ENCODE data around the gene CWC27.
A peak's percentile ranks its signal among the peaks of the same experiment; 100 is the strongest.

Gene CWC27, protein sequence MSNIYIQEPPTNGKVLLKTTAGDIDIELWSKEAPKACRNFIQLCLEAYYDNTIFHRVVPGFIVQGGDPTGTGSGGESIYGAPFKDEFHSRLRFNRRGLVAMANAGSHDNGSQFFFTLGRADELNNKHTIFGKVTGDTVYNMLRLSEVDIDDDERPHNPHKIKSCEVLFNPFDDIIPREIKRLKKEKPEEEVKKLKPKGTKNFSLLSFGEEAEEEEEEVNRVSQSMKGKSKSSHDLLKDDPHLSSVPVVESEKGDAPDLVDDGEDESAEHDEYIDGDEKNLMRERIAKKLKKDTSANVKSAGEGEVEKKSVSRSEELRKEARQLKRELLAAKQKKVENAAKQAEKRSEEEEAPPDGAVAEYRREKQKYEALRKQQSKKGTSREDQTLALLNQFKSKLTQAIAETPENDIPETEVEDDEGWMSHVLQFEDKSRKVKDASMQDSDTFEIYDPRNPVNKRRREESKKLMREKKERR

DNA sequence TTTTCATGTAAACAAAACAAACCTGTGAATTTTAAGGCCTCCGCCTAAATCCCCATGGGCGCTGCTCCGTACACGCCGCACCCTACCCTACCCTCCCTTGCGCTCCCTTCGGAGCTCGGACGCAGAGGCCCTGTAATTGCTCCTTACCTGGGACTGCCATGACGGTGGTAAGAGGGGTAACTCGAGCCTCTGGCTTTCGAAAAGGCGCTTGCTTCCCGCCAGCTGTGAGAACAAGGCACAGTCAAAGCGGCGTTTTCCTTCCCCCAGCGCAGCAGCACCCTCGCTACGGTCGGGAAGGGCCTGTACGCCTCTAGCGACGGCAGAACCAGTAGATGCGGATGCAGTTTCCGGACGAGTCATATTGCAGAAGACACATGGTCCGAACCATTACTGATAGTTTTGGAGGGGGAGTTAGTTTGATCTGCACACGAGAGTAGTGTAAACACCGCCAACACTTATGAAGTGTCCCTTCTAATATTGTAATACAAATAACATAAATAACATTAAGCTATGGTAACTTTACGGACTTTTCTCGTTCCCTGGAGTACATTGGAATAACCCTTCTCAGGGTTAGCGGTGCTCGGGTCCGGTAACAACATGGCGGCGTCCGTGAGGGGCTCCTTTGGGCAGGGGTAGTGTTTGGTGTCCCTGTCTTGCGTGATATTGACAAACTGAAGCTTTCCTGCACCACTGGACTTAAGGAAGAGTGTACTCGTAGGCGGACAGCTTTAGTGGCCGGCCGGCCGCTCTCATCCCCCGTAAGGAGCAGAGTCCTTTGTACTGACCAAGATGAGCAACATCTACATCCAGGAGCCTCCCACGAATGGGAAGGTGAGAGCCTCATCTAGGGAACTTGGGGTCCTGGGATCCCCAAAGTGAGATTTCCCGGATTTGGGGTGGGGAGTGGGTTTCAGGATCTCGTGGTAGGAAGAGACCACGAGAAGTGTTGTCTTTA lies at the start of gene CWC27, which contains the start of gene SREK1IP1:
TSS of gene CWC27 (plus strand) at position 573 of the 955 bp plus-strand sequence. CDS start at position 790, 217 bp downstream.
TSS of gene SREK1IP1 (minus strand) at position 334 of the 955 bp plus-strand sequence. CDS start at position 160, 174 bp downstream.
- peak; percentile 93 for DNase-seq (ENCODE audit: low spot score)

DNA sequence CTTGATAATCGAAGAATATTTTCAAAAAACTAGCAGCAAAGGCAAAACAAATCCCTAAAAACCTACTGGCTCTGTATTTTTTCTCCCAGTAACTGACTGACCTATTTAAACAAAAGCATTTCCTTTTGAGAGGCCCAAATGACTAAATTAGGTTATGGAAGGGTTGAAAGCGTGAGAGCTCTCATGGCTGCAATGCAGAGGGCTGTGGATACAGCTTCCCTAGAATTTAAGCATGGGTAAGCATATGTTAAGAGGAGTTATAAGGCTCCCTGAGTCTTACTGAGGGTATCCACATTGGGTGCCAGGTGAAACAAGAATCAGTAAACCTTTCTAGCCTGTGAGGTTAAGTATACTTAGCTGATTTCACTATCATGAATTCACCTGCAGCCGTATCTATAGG lies 46.1 kb upstream of the CWC27 start:
- no peak for DNase-seq (ENCODE audit: low spot score)

DNA sequence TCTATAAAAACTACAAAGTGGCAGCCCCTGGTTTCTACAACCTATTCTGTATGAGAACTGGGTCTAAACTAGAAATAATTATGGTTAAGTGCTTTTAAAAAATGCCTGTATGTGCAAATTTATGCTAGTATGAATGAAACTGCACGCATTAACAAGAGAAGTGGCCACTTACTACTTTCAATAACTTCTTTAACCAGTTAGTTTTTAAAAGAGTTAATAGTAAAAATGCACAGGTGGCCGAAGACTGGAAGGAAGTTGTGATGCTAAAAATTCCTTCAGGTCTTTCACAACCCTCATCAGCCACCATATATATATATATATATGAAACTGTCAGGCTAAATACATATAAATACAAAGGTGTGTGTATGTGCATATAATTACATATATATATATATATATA lies 41.6 kb upstream of the CWC27 start:
- no peak for DNase-seq (ENCODE audit: low spot score)

DNA sequence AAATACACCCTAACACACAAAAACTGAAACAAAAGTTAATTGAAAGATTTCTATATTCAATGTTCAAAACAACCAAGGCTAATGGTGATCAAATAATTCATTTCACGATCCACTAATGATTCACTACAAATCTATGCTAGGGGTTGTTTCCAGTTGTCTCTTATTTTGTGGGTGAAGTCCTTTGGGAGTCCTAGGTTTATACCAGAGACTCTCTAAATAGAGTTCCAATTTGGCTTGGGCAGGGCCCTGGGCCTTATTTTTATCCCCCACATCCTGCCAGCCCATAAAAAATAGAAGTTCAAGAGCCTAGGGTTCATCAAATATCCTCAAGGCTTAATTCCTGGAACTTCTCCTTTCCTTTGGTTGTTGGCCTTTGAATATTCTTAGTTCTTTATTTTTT lies 26.3 kb upstream of the CWC27 start:
- DNase-seq (ENCODE audit: low spot score): no peak

DNA sequence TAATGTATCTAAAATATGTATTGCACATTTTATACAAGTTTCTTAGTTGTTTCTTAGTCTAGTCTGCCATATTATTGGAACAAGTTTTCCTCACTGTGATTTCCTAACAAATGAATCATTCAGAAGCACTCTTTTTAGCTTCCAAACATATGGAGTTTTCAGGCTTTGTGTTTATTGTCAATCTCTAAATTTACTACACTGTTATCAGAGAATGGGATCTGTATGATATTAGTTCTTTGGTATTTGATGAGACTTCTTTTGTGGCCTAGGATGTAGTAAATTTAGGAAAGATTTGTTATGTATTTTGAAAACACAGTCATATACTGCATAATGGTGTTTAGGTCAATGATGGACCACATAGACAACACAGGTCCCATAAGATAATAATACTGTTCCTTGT lies 25.9 kb upstream of the CWC27 start:
- DNase-seq (ENCODE audit: low spot score): no peak

DNA sequence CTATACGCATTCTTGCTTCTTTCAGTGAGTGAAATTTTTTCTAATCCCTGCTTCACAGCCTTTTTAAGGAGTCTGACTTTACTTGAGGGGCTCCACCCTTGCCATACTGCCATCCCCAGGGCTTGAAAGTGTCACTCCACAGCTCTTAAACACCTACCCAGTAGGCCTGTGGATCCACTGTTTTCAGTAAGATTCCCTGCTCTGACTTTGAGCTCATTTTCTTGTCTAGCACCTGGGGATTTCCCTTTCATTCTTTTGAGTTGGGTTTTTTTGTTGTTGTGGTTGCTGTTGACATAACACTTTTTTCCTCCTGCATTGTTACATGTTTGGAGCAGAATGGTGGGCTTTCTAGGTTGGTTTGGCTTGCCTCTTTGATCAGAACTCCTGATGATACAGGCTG lies 23.8 kb upstream of the CWC27 start:
- no peak for DNase-seq (ENCODE audit: low spot score)

DNA sequence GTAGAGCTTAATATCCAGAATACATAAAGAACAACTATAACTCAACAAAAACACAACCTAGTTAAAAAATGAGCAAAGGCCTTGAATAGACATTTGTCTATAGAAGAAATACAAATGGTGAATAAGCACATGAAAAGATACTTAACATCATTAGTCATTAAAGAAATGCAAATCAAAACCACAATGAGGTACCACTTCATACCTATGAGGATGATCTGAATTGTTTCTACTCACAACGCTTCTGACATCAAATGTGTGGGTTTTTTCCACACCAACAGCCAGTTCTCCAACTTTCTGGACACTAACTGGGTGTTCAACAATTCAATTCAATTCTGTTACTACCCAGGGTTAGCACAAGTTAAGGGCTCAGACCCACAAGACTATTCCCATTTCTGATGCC lies 22.3 kb upstream of the CWC27 start:
- DNase-seq (ENCODE audit: low spot score): no peak

DNA sequence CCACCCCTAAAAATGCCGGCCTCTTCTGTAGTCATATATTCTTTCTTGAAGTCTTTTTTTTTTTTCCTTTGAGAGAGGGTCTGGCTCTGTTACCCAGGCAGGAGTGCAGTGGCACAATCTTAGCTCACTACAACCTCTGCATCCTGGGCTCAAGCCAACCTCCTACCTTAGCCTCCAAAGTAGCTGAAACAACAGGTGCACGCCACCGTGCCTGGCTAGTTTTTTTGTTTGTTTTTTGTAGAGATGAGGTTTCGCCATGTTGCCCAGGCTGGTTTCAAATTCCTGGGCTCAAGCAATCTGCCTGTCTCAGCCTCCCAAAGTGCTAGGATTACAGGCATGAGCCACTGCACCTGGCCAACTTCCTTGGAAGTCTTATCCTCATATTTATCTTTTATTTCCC lies 19.3 kb upstream of the CWC27 start:
- DNase-seq (ENCODE audit: low spot score): no peak

DNA sequence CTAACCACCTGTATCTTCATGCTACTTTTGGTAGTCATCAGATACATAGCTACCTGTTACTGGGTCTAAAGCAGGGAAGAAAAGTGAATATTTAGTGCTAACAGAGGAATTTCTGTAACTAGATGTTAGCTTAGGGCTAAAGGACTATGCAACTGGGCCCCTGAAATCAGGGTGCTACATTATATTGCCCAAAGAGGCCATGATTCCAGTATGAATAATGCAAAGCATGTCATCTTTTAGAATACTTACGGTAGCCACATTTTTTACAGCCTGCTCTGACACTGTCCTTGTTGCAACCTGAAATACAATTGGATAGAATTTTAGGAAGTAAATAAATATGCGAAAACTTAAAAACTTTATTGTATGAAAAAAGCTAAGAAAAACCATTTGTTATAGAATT lies 14.7 kb upstream of the CWC27 start:
- no peak for DNase-seq (ENCODE audit: low spot score)

DNA sequence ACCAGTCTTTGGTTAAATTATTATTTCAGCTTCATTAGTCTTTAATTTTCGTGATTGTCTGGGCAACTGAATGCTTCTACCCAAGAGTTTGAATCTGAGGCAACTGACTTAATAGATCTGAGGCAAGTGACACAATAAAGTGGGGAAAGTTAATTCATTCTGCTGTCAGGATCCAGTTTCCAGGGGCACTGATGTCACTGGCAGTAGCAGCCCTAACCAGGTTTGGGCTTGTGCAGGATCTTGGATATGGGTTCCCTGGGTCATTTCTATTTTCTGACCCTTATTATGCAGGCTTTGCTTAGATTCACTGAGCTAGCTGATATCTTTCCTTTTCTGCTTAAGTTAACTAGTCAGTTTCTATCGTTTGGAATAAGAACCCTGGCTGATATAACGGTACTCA lies 9.8 kb upstream of the CWC27 start:
- DNase-seq (ENCODE audit: low spot score): no peak

DNA sequence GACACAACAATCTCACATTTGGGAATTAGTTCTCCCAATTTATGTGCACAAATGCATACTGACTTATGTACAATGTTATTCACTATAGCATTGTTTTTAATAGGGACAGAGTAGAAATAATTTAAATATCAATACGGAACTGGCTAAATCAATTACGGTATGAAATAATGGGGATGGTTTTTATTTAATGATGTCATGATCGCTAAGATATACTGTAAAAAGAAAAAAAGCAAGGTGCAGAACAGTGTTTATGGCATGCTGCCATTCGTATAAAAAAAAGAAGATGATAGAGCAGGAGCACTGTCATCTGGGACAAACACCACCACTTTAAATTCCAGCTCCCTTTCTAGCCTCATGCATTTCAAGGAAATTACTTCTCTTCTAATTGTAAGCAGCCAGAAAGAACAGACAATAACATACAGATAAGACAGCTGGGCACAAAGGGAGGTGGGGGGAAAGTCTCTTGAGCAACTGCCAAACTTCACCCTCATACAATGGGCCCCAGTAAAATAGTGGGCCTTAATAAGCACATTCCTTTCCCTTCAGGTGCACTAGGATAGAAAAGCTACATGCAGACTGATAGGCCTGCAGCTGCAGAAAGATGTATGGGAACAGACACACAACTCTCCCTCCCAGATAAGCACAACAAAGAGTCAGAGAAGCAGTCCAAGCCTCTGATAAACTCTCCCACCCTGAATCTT lies 8.6 kb upstream of the CWC27 start:
- DNase-seq (ENCODE audit: low spot score): no peak

DNA sequence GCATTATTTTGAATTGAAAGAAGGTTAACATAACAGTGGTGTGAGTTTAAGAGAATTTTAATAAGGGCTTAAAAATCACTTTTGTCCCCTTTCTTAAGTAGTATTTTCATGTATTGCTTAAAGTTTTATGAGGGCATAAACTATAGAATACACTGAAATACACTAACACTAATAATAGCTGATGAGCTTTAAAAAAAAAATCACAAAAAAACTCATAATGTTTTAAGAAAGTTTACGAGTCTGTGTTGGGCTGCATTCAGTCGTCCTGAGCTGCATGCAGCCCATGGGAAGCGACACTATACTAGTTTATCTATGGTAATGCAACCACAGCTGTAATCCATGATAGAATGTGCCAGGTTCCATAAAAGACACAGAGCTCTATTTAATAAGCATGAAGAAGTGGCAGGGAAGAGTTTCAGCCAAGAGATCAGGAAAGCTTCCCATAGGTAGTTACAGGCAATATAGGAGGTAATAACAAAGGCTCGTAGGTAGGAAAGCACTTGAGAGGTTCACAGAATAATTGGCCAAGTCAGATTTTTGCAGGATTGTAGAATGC lies 4.7 kb upstream of the CWC27 start:
- DNase-seq (ENCODE audit: low spot score): no peak

DNA sequence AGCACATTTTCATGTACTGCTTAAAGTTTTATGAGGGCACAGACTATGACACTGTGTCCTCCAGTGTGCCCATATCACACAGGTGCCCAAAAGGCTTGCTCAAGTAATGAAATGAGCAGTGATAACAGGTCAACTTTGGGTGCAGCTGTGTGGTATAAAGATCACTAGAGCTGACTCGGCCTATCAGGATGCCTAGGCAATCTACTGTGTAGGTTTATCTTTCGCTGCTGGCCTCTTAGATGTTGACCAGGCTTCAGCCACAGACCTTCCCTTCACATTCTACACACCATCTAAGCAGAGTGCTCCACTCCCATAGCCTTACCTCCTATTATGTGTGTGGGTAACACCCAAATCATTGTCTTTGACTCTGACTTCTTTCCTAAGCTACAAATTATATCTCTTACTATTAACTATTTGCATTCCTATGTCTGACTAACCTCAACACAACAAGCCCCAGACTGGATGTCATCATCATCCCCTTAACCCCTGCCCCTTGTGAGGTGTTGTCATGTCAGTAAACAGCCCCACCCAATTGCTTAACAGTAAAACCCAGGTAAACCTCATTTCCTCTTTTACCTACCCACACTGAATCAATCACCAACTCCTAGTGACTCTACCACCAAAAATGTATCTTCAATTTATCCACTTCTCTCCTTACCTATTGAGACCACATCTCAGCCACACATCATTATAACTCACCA lies 2.8 kb upstream of the CWC27 start:
- DNase-seq (ENCODE audit: low spot score): no peak

DNA sequence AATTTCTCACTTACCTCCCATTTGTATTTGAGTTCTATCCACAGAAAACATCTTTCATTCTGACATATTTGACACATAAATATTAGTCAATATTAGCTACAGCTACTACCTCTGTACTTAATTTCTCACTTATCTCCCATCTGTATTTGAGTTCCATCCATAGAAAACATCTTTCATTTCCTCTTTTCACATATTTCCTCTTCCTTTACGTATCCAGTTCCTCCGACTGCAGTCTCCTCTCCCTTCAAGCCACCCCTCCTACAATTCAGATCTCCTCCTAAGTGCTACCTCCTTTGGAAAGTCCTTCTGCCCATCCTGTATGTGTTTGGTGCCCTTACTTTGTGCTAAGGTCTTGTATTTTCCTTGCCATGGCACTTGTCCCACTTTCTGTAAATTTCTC lies 1.8 kb upstream of the CWC27 start:
- DNase-seq (ENCODE audit: low spot score): no peak

DNA sequence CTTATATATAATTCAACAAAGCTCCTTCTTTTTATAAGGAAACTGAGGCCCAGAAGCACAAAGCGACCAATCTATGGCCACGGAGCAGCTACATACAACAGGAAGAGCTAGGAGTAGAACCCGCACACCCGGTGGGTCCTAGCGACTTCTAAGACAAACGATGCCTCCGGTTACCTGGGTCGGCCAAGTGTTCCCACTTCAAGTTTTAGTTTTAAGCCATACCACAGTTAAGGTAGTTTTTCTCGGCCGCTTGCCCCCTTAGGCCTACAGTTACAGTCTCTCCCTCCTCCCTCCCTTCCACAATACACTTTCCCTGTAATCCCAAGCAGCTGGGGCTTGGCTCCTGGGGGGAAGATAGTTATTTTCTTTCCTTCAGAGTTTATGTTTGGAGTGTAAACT lies 772 bp upstream of the CWC27 start:
- DNase-seq (ENCODE audit: low spot score): peak; percentile 49

DNA sequence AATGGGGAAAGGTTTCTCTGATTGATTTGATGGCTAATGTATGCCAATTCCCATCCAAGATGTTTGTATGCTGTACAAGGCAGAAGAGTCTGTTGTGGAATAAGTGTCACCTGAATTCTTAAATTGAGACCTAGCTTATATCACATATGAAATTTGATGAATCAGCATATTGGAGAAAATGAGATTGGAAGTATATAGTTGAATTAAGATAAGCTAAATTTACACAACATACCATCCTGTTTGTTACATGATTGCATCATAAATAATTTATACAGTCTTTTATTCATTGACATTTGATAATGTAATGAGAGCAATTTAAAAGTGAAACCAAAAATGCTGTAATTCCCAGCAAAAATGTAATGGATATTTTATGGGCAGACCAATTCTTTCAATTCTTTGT lies 1.1 kb downstream of the CWC27 start:
- DNase-seq (ENCODE audit: low spot score): no peak

DNA sequence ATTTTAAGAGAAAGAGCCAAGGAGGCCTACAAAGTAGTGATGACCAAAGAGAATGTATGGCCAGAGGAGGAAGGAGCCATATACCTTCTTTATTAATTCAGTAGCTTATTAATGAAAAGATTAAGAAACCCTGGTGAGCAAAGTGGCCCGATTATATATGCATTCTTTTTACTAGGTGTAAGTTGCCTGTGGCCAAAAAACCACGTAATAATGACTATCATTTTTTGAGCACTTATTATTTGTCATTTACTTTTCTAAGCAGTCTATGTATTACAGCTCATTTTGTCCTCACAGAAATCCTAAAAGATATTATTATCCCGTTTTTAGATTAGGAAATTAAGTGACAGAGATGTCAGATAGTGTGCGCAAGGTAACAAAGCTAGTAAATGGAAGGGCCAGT lies 3.0 kb downstream of the CWC27 start:
- no peak for DNase-seq (ENCODE audit: low spot score)

DNA sequence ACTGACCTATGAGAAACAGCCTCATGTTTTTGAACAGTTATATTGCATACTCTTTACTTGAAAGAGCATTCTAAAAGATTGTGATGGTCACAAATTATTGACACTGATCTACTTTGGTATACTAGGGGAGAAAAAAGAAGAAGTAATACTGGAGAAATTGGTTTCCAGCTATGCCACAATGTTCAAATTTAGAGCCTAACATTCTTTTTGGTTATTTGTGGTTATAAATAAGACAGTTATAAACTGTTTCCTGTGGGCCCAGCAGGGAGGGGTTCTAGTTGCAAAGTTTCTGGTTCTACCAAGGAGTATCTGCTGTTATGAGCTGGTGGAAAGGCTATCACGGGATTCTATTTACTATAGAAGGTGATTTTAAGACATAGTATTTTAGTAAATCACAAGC lies 4.8 kb downstream of the CWC27 start:
- DNase-seq (ENCODE audit: low spot score): no peak

DNA sequence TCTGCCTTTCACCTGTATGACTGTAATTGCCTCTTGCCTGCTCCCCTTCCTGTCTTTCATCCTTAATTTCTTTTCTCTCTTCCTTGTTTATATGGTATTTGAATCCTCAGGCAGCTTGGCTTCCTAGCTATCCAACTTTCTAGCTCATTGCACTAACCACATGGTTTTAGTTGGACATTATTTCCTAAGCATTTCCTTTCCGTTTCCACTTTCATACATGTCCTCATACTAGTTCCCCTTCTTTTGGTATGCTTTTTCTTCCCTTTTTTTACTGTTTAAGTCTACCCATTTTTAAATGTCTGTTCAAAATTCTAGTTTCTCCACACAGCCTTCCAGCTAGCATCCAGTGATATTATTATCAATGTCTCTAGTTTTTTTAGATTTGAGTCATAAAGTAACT lies 6.6 kb downstream of the CWC27 start:
- DNase-seq (ENCODE audit: low spot score): no peak

DNA sequence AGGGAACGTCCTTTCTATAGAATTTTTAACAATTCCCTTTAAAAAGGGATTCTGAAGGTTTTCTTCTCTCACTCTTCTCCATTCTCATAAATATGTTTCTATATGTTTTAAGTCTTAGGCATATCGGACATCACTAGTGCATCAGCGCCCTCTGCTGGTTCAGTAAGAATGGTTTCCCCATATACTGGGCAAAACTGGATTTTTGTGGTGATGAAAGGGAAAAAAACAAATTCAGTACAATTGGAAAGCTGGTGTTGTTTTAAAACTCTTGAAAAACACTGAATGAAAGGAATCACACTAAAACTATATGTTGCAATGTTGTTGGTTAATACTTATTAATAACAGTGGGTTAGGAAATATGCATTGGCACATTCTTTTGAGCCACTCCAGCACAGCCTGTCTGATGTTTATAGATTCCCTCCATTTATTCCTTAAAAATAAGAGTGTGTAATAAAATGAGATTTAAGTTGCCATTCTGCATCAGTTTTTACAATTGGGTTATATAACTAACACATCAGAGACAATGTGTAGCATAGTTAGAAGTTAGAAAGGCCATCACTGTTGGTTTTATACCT lies 15.8 kb downstream of the CWC27 start:
- DNase-seq (ENCODE audit: low spot score): peak; percentile 82

DNA sequence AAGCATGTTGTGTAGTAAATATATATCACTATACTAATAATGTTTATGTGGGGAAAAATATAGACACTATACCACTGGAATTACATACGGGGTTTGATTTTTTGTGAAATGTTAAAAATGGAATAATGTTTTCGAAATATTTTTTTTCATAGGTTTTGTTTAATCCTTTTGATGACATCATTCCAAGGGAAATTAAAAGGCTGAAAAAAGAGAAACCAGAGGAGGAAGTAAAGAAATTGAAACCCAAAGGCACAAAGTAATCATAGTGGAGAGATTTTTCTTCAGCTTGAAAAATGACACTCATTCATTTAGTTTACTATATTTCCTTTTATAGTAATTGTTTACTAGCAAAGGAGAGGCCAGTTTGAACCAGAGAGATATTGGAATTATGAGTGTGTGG lies 17.6 kb downstream of the CWC27 start:
- DNase-seq (ENCODE audit: low spot score): no peak
